Thyroid gland (tissue), 4 donors: ENCODE data around the gene IFI27.

Experiments used
- CTCF ChIP-seq, 6 experiments: fragments of 200-600 bp in 3 of 6; fragments of 450-650 bp in 3 of 6; sonication (generic) in 3 of 6; IDR thresholded peaks; one replicate each; pipeline ENCODE4 v1.5.1; 2016 to 2019; ENCODE audit warnings: antibody characterized with exemption in 6 of 6, mild to moderate bottlenecking in 2 of 6, inconsistent platforms in 1 of 6, moderate library complexity in 1 of 6
- POLR2A ChIP-seq, 2 donors: fragments of 450-650 bp; IDR thresholded peaks; one replicate each; pipeline ENCODE4 v1.6.1; 2017; ENCODE audit warnings: antibody characterized with exemption in 2 of 2, mild to moderate bottlenecking in 2 of 2, moderate library complexity in 1 of 2

- no peak for TF ChIP-seq CTCF (IDR thresholded peaks at IDR 0.05)
- TF ChIP-seq POLR2A (IDR thresholded peaks at IDR 0.05): no peak
Observed at GRCh38 chr14:94115631-94116030, 5.1 kb downstream of the IFI27 start.
